Neural cell (in vitro differentiated cells): ENCODE data around the gene DNAJC5. TPM values are rescaled to one million over a fixed set of nuclear protein-coding genes. Genes with fewer than 3 reads are reported as not detected.

Experiments used
- H2AFZ ChIP-seq: fragments of 200-600, 300-800 bp; sonication (generic), shearing (Covaris generic); 2 replicates; pipeline ENCODE4 v1.6.0; 2014; ENCODE audit warnings: low read depth, mild to moderate bottlenecking, antibody characterized with exemption, low read length, moderate library complexity
- H3F3A ChIP-seq: fragments of 200-600 bp; shearing (Covaris generic); 2 replicates; pipeline ENCODE4 v1.6.1; 2016; ENCODE audit warnings: mild to moderate bottlenecking, moderate library complexity, mixed read lengths, antibody characterized with exemption, low read length; ENCODE audit not compliant: insufficient read depth, poor library complexity, severe bottlenecking
- H3K27ac ChIP-seq: fragments of 200-600, 300-800 bp; sonication (generic), shearing (Covaris generic); 2 replicates; pipeline ENCODE4 v1.5.1; 2014; ENCODE audit warnings: mild to moderate bottlenecking, low read length, moderate library complexity
- H3K27me3 ChIP-seq: fragments of 300-800, 200-600 bp; sonication (generic), shearing (Covaris generic); 2 replicates; pipeline ENCODE4 v1.6.0; 2014; ENCODE audit warnings: mild to moderate bottlenecking, low read depth, low read length, moderate library complexity; ENCODE audit not compliant: insufficient read depth
- H3K36me3 ChIP-seq: fragments of 300-800, 200-600 bp; sonication (generic), shearing (Covaris generic); 2 replicates; pipeline ENCODE4 v1.5.1; 2014; ENCODE audit warnings: mild to moderate bottlenecking, antibody characterized with exemption, low read length, moderate library complexity; ENCODE audit not compliant: insufficient read depth
- H3K4me2 ChIP-seq: fragments of 300-800, 200-600 bp; sonication (generic), shearing (Covaris generic); 2 replicates; pipeline ENCODE4 v1.6.0; 2014; ENCODE audit warnings: mild to moderate bottlenecking, low read length
- H3K4me3 ChIP-seq: fragments of 300-800, 200-600 bp; sonication (generic), shearing (Covaris generic); 2 replicates; pipeline ENCODE4 v1.5.1; 2014; ENCODE audit warnings: mild to moderate bottlenecking, low read length, moderate library complexity
- H3K79me2 ChIP-seq: fragments of 200-600 bp; shearing (Covaris generic); replicated peaks from 2 replicates; pipeline ENCODE4 v1.6.0; 2014; ENCODE audit warnings: mild to moderate bottlenecking, low read length, moderate library complexity; ENCODE audit not compliant: insufficient read depth
- H3K9ac ChIP-seq: fragments of 300-800, 200-600 bp; sonication (generic), shearing (Covaris generic); 2 replicates; pipeline ENCODE4 v1.6.1; 2016; ENCODE audit warnings: mild to moderate bottlenecking, low read length, mixed read lengths
- H3K9me2 ChIP-seq: fragments of 200-600 bp; shearing (Covaris generic); 2 replicates; pipeline ENCODE4 v1.6.1; 2016; ENCODE audit warnings: mild to moderate bottlenecking, low read length, mixed read lengths; ENCODE audit not compliant: insufficient read depth
- H3K9me3 ChIP-seq: fragments of 200-600, 300-800 bp; sonication (generic), shearing (Covaris generic); 2 replicates; pipeline ENCODE4 v1.6.1; 2016; ENCODE audit warnings: mild to moderate bottlenecking, mixed run types, low read length, moderate library complexity, mixed read lengths
- H4K20me1 ChIP-seq: fragments of 200-600 bp; shearing (Covaris generic); 2 replicates; pipeline ENCODE4 v1.6.1; 2016; ENCODE audit warnings: mild to moderate bottlenecking, mixed run types; ENCODE audit not compliant: insufficient read depth
- CTCF ChIP-seq: fragments of 450-650 bp; IDR thresholded peaks from 2 replicates; pipeline ENCODE4 v1.5.1; 2014; ENCODE audit warnings: antibody characterized with exemption, mild to moderate bottlenecking, moderate library complexity; ENCODE audit not compliant: poor library complexity, severe bottlenecking
- EP300 ChIP-seq: fragments of 450-650 bp; conservative IDR thresholded peaks from 2 replicates; pipeline ENCODE4 v1.6.1; 2014; ENCODE audit warnings: antibody characterized with exemption, mild to moderate bottlenecking, moderate library complexity; ENCODE audit not compliant: poor library complexity, severe bottlenecking
- EZH2 ChIP-seq: fragments of 200-600, 300-800 bp; shearing (Covaris generic), sonication (generic); IDR thresholded peaks from 2 replicates; pipeline ENCODE4 v1.6.1; 2014; ENCODE audit warnings: antibody characterized with exemption, low read length, borderline replicate concordance, mild to moderate bottlenecking; ENCODE audit not compliant: insufficient read depth, poor library complexity, severe bottlenecking
- MXI1 ChIP-seq: fragments of 450-650 bp; conservative IDR thresholded peaks from 2 replicates; pipeline ENCODE4 v1.6.1; 2014; ENCODE audit warnings: antibody characterized with exemption, mild to moderate bottlenecking; ENCODE audit not compliant: poor library complexity, severe bottlenecking
- POLR2AphosphoS5 ChIP-seq: IDR thresholded peaks from 2 replicates; pipeline ENCODE4 v1.6.1; 2012
- RAD21 ChIP-seq: fragments of 450-650 bp; conservative IDR thresholded peaks from 2 replicates; pipeline ENCODE4 v1.6.1; 2014; ENCODE audit warnings: antibody characterized with exemption, mild to moderate bottlenecking, moderate library complexity
- SMC3 ChIP-seq: fragments of 450-650 bp; conservative IDR thresholded peaks from 2 replicates; pipeline ENCODE4 v1.6.1; 2014; ENCODE audit warnings: antibody characterized with exemption, mild to moderate bottlenecking, moderate library complexity; ENCODE audit not compliant: poor library complexity
- TAF1 ChIP-seq: IDR thresholded peaks from 2 replicates; pipeline ENCODE4 v1.6.1; 2012; ENCODE audit warnings: low read depth
- polyA plus RNA-seq: library from polyadenylated mRNA; depleted of rRNA; stranded (reverse); fragments of >200 nt; gene quantifications from 2 replicates; pipeline ENCODE4 v1.2.3, GENCODE V29; 2014
- TF ChIP-seq, protein P1 (sequence below): IDR thresholded peaks from 2 replicates; pipeline ENCODE4 v1.6.1; 2012; ENCODE audit warnings: borderline replicate concordance

The DNAJC5 gene
- polyA plus RNA-seq, 1 donor from 2014 or later: 82.8 TPM

GRCh38 chr20:63860325-63861051, 34.4 kb upstream of the DNAJC5 start:
- Histone ChIP-seq H3K4me3 (no peak overlapping the region), H3K9me2 (no peaks in the 10 kb centered on the region), H3K79me2 (peaks cover 3% of the 10 kb centered on the region), H3F3A (no peaks in the 10 kb centered on the region), H3K4me2 (no peak overlapping the region), H3K9me3 (no peaks in the 10 kb centered on the region), H4K20me1 (no peaks in the 10 kb centered on the region), H3K36me3 (no peaks in the 10 kb centered on the region), H2AFZ (no peak overlapping the region), H3K9ac (no peak overlapping the region), H3K27me3 (no peaks in the 10 kb centered on the region), H3K27ac (no peak overlapping the region)
- no peak for TF ChIP-seq CTCF
- no peak for TF ChIP-seq RAD21
- TF ChIP-seq EZH2: no peak
- no peak for TF ChIP-seq TAF1
- no peak for TF ChIP-seq MXI1
- TF ChIP-seq SMC3: no peak
- no peak for TF ChIP-seq POLR2AphosphoS5
- TF ChIP-seq EP300: no peak
- TF ChIP-seq, protein P1, sequence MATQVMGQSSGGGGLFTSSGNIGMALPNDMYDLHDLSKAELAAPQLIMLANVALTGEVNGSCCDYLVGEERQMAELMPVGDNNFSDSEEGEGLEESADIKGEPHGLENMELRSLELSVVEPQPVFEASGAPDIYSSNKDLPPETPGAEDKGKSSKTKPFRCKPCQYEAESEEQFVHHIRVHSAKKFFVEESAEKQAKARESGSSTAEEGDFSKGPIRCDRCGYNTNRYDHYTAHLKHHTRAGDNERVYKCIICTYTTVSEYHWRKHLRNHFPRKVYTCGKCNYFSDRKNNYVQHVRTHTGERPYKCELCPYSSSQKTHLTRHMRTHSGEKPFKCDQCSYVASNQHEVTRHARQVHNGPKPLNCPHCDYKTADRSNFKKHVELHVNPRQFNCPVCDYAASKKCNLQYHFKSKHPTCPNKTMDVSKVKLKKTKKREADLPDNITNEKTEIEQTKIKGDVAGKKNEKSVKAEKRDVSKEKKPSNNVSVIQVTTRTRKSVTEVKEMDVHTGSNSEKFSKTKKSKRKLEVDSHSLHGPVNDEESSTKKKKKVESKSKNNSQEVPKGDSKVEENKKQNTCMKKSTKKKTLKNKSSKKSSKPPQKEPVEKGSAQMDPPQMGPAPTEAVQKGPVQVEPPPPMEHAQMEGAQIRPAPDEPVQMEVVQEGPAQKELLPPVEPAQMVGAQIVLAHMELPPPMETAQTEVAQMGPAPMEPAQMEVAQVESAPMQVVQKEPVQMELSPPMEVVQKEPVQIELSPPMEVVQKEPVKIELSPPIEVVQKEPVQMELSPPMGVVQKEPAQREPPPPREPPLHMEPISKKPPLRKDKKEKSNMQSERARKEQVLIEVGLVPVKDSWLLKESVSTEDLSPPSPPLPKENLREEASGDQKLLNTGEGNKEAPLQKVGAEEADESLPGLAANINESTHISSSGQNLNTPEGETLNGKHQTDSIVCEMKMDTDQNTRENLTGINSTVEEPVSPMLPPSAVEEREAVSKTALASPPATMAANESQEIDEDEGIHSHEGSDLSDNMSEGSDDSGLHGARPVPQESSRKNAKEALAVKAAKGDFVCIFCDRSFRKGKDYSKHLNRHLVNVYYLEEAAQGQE: no peak

- no peak for TF ChIP-seq SMC3
- no peak for TF ChIP-seq CTCF
- TF ChIP-seq, protein P1: no peak
- no peak for TF ChIP-seq TAF1
- TF ChIP-seq RAD21: no peak
- TF ChIP-seq EP300: no peak
- TF ChIP-seq POLR2AphosphoS5: no peak
- no peak for TF ChIP-seq MXI1
- TF ChIP-seq EZH2: no peak
- Histone ChIP-seq H3K79me2 (peaks cover 10% of the 10 kb centered on the region), H3K9ac (no peak within 1 kb of the TSS), H3K27me3 (no peaks in the 10 kb centered on the region), H3K9me2 (no peaks in the 10 kb centered on the region), H3K27ac (no peak within 1 kb of the TSS), H2AFZ (no peak within 1 kb of the TSS), H3K4me3 (no peak within 1 kb of the TSS), H3K9me3 (no peaks in the 10 kb centered on the region), H4K20me1 (no peaks in the 10 kb centered on the region), H3F3A (no peaks in the 10 kb centered on the region), H3K36me3 (no peaks in the 10 kb centered on the region), H3K4me2 (no peak within 1 kb of the TSS)
Measured at GRCh38 chr20:63861365-63861934, 33.5 kb upstream of the DNAJC5 start, which contains the start of gene ABHD16B. Gene ABHD16B, plus strand, starts transcription at chr20:63861498. Its CDS starts 43 bp downstream, at chr20:63861541.
